Activated CD4-positive, alpha-beta T cell treated with anti-CD3 and anti-CD28 coated beads for 36 hours (primary cell): ENCODE measurements around the gene PRKCZ. TPM values are rescaled to one million over a fixed set of nuclear protein-coding genes. Genes with fewer than 3 reads are reported as not detected.

Source experiments
- ATAC-seq: fragments of 200-7000 bp; cut with Tn5 transposase; one replicate; pipeline ENCODE4 v1.10.0; 2021; ENCODE audit warnings: mild to moderate bottlenecking, moderate library complexity
- CTCF ChIA-PET: fragments of 350-600 bp; sonication (Branson Sonifier 250); formaldehyde crosslinking; loops from one replicate; lab custom pipeline; 2021; ENCODE audit warnings: antibody characterized with exemption; lab: Charles Lee
- POLR2A ChIA-PET: fragments of 350-600 bp; sonication (Branson Sonifier 250); formaldehyde crosslinking; loops from one replicate; lab custom pipeline; 2021; ENCODE audit warnings: antibody characterized with exemption, inconsistent platforms; lab: Charles Lee
- DNase-seq: peaks from one replicate; pipeline ENCODE4 v3.0.0-alpha.2; 2020
- H3K27ac Mint-ChIP-seq: one replicate; pipeline ENCODE4 v1.8.0; 2021; ENCODE audit warnings: mixed read lengths
- H3K27me3 Mint-ChIP-seq: one replicate; pipeline ENCODE4 v1.8.0; 2021; ENCODE audit warnings: mixed read lengths
- H3K36me3 Mint-ChIP-seq: one replicate; pipeline ENCODE4 v1.8.0; 2021; ENCODE audit warnings: low read depth, mixed read lengths
- H3K4me1 Mint-ChIP-seq: one replicate; pipeline ENCODE4 v1.8.0; 2021; ENCODE audit warnings: mixed read lengths
- H3K4me3 Mint-ChIP-seq: one replicate; pipeline ENCODE4 v1.8.0; 2021; ENCODE audit warnings: mild to moderate bottlenecking, moderate library complexity, mixed read lengths
- H3K9me3 Mint-ChIP-seq: one replicate; pipeline ENCODE4 v1.8.0; 2021; ENCODE audit warnings: low read depth, mixed read lengths
- intact Hi-C, 2 experiments: fragments of 100-400 bp; cut with DNase I in 1 of 2; cut with micrococcal nuclease in 1 of 2; formaldehyde crosslinking; loops; one replicate each; pipeline versions ENCODE4 v1.14.2 to v1.15.1; 2022 to 2024; cut with DNase I, micrococcal nuclease
- total RNA-seq, 2 experiments: library from RNA; stranded (reverse); gene quantifications; one replicate each; pipeline ENCODE4 v1.2.3, GENCODE V29; 2021

PRKCZ gene
- total RNA-seq, 2 experiments from 2014 or later = 9.8 to 10.9 TPM

DNA sequence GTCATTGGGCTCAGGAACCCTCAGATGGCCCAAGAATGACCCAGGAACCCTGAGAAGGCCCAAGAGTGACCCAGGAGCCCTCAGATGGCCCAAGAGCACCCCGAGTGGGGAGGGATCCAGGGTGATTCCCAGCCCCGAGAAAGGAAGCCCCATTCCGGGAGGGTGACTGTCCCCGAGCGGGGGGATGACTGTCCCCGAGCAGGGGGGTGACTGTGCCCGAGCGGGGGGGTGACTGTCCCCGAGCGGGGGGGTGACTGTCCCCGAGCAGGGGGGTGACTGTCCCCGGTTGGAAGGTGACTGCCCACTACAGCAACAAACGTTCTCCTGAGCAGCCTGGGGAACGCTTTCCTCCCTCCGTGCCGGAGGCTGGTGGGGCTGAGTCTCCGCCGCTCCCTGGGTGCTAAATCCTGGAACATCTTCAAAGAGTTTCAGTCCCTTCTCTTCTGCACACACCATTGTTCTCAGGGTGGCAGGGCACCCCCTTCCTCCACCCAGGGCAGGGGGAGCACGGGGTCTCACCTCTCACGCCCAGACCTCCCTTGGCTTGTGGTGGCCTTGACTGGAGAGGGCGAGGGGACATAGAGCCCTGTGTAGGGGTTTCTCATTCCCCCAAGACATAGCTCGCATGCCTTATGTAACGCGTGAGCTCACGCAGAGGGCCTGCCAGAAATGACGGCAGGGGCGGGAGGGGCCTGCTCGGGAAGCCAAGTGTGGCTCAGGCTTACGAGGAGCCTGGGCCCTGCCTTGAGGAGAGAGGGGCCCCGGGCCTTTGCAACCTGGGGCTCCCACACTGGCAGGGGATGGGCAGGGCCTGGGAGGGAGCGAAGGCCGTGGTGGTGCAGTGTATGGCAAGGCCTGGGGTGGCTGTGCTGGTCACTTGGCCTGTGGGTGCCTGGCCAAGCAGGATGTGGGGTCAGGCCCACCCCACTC lies 163.6 kb downstream of the PRKCZ start:
- H3K9me3 Mint-ChIP-seq = no peaks in the 10 kb centered on the region
- intact Hi-C loops = no loop called here
- peaks cover 2% of the 10 kb centered on the region for H3K4me1 Mint-ChIP-seq
- H3K4me3 Mint-ChIP-seq = no peak overlapping the region
- no peaks in the 10 kb centered on the region for H3K27me3 Mint-ChIP-seq
- ChIA-PET CTCF (no interaction called here), POLR2A (no interaction called here)
- no peaks in the 10 kb centered on the region for H3K36me3 Mint-ChIP-seq
- DNase-seq = no peak
- H3K27ac Mint-ChIP-seq = no peak overlapping the region
- ATAC-seq = no peak

DNA sequence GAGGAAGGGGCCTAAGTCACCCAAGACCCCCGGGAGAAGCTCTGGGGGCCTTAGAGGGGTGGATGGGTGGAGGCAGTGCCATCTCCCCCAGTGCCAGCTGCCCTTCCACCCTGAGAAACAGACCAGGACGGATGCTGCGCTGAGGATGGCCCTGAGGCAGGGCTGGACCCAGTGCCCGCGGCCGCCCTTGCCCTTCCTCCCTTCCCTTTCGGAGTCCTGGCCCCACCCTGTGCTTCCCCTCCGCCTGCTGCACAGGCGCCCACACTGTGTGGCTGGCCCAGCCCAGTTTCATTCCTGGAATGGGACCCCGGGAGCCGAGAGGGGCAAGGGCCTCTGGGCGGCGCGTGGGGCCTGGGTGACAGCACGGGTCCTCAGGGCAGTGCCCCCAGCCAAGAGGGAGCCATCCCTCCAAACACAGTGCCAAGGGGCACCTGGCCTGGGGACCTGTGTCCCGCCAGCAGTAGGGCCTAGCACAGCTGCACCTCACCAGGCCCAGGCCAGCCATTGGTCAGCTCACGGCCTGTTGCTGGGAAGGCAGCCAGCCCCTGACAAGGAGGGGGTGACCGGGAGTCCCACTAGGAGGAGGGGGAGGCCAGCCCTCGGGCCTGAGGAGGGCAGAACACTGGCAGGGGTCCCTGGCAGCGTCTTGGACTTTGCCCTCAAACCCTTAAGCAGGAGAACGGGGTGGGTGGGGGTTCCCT lies 164.5 kb downstream of the PRKCZ start:
- H3K27ac Mint-ChIP-seq = no peak overlapping the region
- no peaks in the 10 kb centered on the region for H3K9me3 Mint-ChIP-seq
- POLR2A ChIA-PET = no interaction called here
- CTCF ChIA-PET = no interaction called here
- no peaks in the 10 kb centered on the region for H3K27me3 Mint-ChIP-seq
- ATAC-seq (no peak), DNase-seq (no peak)
- intact Hi-C loops = no loop called here
- H3K36me3 Mint-ChIP-seq = no peaks in the 10 kb centered on the region
- peaks cover 2% of the 10 kb centered on the region for H3K4me1 Mint-ChIP-seq
- H3K4me3 Mint-ChIP-seq = no peak overlapping the region

DNA sequence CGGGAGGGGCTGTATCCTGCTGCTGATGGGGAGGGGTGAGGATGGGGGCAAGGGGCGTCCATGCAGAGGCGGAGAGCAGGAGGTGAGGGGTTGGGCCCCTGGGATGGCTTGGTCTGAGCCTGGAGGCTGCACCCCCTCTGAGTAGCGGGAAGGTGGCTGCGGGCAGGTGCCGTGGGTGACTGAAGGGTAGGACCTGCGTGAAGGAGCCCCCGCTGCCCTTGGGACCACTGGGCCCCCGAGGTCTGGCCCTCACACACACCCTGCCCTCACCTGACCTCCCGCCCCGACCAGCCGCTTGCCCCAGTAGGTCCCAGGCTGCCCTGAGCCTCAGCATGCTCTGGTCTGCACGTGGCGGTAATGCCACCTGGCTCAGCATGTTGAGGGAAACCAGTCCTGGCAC lies 165.1 kb downstream of the PRKCZ start:
- Mint-ChIP-seq H3K36me3 (no peaks in the 10 kb centered on the region), H3K9me3 (no peaks in the 10 kb centered on the region), H3K4me3 (no peak overlapping the region), H3K27ac (no peak overlapping the region), H3K4me1 (peaks cover 2% of the 10 kb centered on the region), H3K27me3 (no peaks in the 10 kb centered on the region)
- DNase-seq (no peak), ATAC-seq (no peak)
- intact Hi-C loops = no loop called here
- ChIA-PET CTCF (interaction anchor here (1.2 kb wide), 1 partner anchor 167 kb away, joined by 3 read pairs; no protein-coding TSS in a partner anchor), POLR2A (no interaction called here)

DNA sequence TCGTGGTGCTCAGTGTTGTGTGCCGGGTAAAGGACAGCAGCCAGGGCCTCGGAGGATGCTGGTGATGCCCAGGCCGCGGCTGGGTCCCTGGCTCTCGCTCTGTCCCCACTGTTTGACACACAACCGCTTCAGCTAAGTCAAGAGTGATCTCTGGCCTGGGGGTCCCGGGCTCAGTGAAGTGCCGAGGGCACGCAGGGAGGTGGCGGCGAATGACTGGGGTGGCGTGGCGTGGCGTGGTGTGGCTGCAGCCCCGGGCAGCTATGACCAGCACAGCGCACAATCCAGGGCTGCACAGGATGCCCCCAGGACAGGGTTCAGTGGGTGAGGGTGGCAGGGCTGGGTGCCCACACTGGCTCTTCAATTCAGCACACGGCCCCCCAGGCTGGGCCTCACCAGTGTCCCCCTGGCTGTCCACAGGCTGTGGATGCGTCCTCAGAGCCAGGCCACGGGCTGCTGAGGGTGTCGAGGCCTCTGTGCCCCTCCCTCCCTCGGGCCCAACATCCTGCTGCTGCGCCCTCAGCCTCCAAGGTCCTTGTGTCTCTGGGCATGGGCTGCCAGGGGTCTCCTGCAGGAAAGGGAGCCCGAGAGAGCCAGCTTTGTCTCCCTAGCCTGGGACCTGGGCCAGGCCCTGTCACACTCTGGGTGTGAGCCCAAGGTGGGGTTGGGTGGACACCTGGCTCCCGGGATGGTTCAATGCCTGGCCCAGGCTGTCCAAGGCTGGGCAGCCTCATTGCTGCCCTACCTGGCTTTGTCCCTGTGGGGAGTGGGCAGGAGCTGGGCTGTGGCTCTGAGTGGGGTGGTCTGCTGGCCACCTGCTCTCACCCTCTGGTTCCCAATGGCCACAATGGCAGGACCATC lies 165.9 kb downstream of the PRKCZ start:
- no peak for ATAC-seq
- no peaks in the 10 kb centered on the region for H3K9me3 Mint-ChIP-seq

DNA sequence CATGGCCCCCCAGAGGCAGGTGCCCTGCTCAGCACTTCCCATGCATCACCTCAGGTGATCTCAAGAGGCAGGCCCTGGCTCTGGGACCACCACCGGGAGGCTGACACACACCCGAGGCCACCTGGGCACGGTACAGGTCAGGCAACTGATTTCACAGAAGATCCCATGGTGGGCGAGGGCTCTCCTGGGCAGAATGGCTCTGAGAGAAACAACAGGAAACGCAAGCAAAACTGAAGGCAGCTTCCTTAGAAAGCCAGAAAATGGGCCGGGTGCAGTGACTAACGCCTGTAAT lies 166.5 kb downstream of the PRKCZ start:
- POLR2A ChIA-PET = no interaction called here
- DNase-seq (no peak), ATAC-seq (no peak)
- CTCF ChIA-PET = no interaction called here
- H3K36me3 Mint-ChIP-seq = no peaks in the 10 kb centered on the region
- intact Hi-C loops = no loop called here
- no peak overlapping the region for H3K27ac Mint-ChIP-seq
- H3K4me1 Mint-ChIP-seq = peaks cover 2% of the 10 kb centered on the region
- H3K9me3 Mint-ChIP-seq = no peaks in the 10 kb centered on the region
- H3K4me3 Mint-ChIP-seq = no peak overlapping the region
- no peaks in the 10 kb centered on the region for H3K27me3 Mint-ChIP-seq

More for the DNA sequence above, 165.9 kb downstream of the PRKCZ start:
- Mint-ChIP-seq H3K27ac (no peak overlapping the region), H3K4me3 (no peak overlapping the region), H3K4me1 (peaks cover 2% of the 10 kb centered on the region), H3K27me3 (no peaks in the 10 kb centered on the region), H3K36me3 (no peaks in the 10 kb centered on the region)
- DNase-seq = no peak
- POLR2A ChIA-PET = no interaction called here
- intact Hi-C loops = no loop called here
- CTCF ChIA-PET = interaction anchor here (1.2 kb wide), 1 partner anchor 166 kb away, joined by 3 read pairs; no protein-coding TSS in a partner anchor

DNA sequence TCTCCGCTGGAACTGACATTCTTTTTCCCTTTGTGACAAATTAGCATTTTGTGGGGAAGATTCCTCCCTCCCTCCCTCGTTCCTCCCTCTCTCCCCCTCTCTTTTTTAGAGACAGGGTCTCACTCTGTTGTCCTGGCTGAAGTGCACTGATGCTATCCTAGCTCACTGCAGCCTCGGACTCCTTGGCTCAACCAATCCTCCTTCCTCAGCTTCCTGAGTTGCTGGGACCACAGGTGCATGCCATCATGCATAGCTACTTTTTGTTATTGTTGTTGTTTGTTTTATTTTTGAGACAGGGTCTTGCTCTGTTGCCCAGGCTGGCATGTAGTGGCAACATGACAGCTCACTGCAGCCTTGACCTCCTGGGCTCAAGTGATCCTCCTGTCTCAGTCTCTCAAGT lies 171.1 kb downstream of the PRKCZ start:
- CTCF ChIA-PET = interaction anchor here (0.6 to 1.1 kb wide), 3 partner anchors 9 to 160 kb away, joined by 3 to 4 read pairs (median 3); no protein-coding TSS in a partner anchor
- no peak for DNase-seq
- H3K27ac Mint-ChIP-seq = no peak overlapping the region
- ATAC-seq = no peak
- no peaks in the 10 kb centered on the region for H3K36me3 Mint-ChIP-seq
- no peaks in the 10 kb centered on the region for H3K4me1 Mint-ChIP-seq
- intact Hi-C loops = no loop called here
- no peak overlapping the region for H3K4me3 Mint-ChIP-seq
- H3K9me3 Mint-ChIP-seq = no peaks in the 10 kb centered on the region
- no peaks in the 10 kb centered on the region for H3K27me3 Mint-ChIP-seq
- POLR2A ChIA-PET = no interaction called here

DNA sequence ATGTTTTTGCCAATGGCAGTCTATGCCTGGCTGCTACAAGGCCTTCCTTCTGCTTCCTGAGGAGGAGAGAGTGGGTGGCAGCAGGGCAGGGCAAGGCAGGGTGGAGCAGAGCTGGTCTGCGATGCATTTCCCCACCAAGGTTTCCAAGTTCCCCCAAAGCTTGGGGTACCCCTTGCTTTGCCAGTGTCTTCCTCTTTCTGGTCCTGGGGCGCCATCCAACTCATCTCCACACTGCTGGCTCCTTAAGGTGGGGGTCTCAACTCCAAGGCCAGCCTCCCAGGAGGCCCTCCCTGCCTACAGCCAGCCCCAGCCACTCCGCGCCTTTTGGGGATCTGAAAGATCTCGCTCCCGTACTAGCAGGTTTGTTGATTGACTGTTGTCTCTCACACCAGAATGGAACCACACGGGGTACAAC lies 174.0 kb downstream of the PRKCZ start:
- no peak for DNase-seq
- Mint-ChIP-seq H3K27ac (no peak overlapping the region), H3K9me3 (no peaks in the 10 kb centered on the region), H3K36me3 (peaks cover 3% of the 10 kb centered on the region), H3K4me1 (no peaks in the 10 kb centered on the region), H3K27me3 (no peaks in the 10 kb centered on the region), H3K4me3 (no peak overlapping the region)
- intact Hi-C loops = no loop called here
- ChIA-PET CTCF (interaction anchor here (0.6 kb wide), 2 partner anchors 77 to 238 kb away, joined by 3 read pairs; no protein-coding TSS in a partner anchor), POLR2A (no interaction called here)
- no peak for ATAC-seq

DNA sequence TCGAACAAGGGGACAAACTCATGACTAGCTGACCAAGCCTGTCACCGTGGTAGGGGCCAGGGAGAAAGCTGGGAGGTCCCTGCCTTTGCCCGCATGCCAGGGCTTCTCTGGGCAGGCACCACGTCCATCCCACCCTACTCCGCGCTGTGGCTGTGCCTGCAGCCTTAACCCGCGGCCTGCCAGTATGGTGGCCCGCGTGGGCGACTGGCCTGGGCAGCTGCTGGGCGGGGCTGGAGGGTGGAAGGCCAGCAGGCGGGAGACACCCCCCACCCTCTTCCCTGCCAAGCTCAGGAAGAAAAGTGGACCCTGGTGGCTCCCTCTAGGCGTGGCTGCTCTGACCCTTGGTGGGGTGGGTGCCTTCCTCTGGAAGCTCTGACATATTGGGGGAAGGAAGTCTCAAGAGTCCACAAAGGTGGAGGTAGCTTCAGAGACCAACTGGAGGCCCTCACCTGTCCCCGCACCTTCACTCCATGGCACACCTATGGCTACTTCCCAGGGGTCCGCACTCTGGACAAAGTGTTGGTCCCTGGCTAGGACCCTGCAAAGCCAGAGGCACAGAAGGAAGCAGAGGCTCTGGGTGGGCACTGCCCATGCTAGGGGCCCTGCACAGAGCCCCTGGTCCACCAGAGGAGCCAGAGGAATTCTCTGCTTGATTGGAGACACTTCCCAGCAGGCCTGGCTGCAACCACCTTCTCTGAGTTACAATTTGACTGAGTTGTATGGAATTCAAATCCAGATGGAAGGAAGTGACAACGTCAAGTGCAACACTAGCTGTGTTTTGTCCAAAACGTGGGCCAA lies 174.6 kb downstream of the PRKCZ start:
- ChIA-PET POLR2A (interaction anchor here (0.6 to 0.7 kb wide), 2 partner anchors 49 to 207 kb away, joined by 4 read pairs; no protein-coding TSS in a partner anchor), CTCF (interaction anchor here (0.6 to 0.7 kb wide), 3 partner anchors 26 to 238 kb away, joined by 3 to 4 read pairs (median 3); no protein-coding TSS in a partner anchor)
- Mint-ChIP-seq H3K27ac (no peak overlapping the region), H3K4me3 (no peak overlapping the region), H3K36me3 (peaks cover 9% of the 10 kb centered on the region), H3K4me1 (no peaks in the 10 kb centered on the region), H3K27me3 (no peaks in the 10 kb centered on the region), H3K9me3 (no peaks in the 10 kb centered on the region)
- intact Hi-C loops = no loop called here
- ATAC-seq (no peak), DNase-seq (no peak)

DNA sequence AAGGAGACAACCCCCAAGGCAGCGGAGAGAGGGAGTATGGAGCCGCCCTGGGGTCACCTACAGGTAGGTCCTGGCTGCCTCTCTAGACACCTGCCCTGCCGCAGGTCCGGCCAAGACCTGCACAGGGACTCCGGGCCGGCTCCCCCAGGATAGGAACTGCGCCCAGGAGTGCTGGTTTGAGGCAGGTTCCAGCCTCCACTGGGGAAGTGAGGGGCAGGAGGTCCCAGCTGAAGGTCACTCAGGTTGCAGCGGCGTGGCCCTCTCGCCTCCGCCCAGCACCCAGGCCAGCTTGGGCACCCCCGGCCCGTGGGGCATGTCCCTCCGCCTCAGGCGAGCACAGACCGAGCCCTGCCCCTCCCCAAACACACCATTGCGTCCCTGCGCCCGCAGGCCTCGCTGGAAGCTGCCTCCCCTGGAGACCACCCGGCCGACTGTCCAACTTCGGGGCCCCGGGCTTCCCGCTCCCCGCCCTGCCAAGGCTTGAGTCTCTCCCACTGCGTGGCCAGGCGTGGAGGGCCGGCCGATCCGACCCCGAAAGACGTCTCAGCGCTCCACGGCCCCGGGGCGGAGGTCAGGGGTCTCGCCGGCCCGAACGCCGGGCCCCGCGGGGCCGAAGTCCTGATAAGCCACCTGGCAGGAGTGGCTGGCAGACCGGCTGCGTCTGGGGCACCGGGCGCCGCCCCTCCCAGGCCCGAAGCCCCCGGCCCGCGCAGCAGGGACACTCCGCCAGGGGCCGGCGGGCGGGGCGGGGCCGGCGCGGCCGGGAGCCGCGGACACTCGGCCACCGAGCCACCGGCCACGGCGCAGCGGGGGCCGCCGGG lies 176.5 kb downstream of the PRKCZ start:
- no peaks in the 10 kb centered on the region for H3K9me3 Mint-ChIP-seq
- H3K27ac Mint-ChIP-seq = peak overlapping the region; percentile 80
- no peak for DNase-seq
- CTCF ChIA-PET = no interaction called here
- no peak for ATAC-seq
- H3K4me3 Mint-ChIP-seq = peak overlapping the region; percentile 59
- POLR2A ChIA-PET = interaction anchor here (0.6 to 1.0 kb wide), 2 partner anchors 27 to 176 kb away, joined by 3 to 5 read pairs; no protein-coding TSS in a partner anchor
- H3K27me3 Mint-ChIP-seq = no peaks in the 10 kb centered on the region
- H3K36me3 Mint-ChIP-seq = peaks cover 22% of the 10 kb centered on the region
- peaks cover 2% of the 10 kb centered on the region for H3K4me1 Mint-ChIP-seq
- intact Hi-C loops = loop anchor here (1.0 to 2.0 kb wide), 12 partner anchors 21 to 360 kb away; partner anchors contain the start of genes GNB1 (in 1 of the 2), MORN1 (in 1 of the 2), PANK4 (in 1 of the 2) and PRXL2B (in 1 of the 2)
